Measurements from ENCODE around the gene NLK.
"Not testable (repeated sequence)": the region's sequence is repeated elsewhere in the genome, so short reads cannot be mapped to it uniquely, and the experiment has no call there.

The NLK gene

DNA sequence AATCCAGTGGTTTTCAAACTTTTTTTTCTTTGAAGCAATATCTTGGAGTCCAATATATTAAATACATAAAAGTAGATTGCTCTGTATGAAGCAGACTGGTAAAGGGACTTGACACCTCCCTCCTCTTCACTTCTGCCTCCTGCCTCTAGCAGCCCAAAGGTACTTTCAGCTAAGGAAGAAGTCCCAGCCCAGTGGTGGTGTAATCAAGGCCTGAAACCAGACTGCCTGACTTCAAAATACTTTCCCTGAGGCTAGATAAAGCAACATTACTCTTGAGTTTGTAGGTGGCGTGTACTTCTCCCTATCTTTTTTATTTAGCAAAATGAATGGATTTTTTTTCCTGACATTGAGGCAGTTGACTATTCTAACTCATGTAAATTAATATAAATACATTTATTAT is 154.2 kb downstream of the NLK start:
- no peak for DNase-seq (ENCODE audit: low read depth)

GRCh38 chr17:28199115-28199514 is 156.6 kb downstream of the NLK start:
- no peak for DNase-seq (ENCODE audit: low read depth)

- DNase-seq (ENCODE audit: low read depth): no peak
These were observed 157.3 kb downstream of the NLK start for GRCh38 chr17:28199728-28200127.

GRCh38 chr17:28201315-28201714 is 158.8 kb downstream of the NLK start:
- no peak for DNase-seq (ENCODE audit: low read depth)

- no peak for DNase-seq (ENCODE audit: low read depth)
These were observed 161.8 kb downstream of the NLK start for GRCh38 chr17:28204244-28204643.

DNA sequence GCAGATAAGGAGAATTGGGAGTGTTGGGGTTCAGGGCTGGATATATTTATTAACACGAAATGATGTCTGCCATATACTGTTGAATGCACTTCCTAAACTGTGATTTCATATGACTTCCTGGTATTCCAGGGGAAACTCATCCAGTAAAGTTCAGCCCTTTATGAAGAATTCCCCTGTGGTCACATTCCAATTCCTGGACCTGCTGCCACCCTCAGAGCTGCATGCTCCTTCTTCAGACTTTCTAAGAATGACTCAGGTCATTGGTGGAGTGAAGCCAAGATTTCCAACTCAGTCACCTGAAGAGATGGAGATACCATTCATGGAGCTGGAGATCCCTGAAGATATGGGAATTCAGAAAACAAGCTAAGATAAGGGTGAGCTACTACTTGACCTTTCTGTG is 162.3 kb downstream of the NLK start:
- DNase-seq (ENCODE audit: low read depth): no peak

DNA sequence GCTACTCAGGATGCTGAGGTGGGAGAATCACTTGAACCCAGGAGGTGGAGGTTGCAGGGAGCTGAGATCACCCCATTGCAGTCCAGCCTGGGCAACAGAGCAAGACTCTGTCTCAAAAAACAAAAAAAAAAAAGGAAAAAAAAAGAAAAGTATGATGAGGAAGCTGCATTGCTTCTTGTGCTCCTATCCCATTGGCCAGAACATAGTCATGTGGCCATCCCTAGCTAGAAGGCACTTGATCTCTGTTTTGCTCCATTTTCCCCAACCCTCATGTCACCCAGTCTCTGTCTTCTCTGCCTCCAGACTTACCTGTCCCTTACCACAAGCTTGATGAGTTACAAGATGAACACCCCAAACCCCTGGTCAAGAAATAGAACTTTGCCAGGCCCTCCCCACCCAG is 163.8 kb downstream of the NLK start:
- DNase-seq (ENCODE audit: low read depth): no peak

GRCh38 chr17:28211811-28212210 is 169.3 kb downstream of the NLK start:
- no peak for DNase-seq (ENCODE audit: low read depth)

DNA sequence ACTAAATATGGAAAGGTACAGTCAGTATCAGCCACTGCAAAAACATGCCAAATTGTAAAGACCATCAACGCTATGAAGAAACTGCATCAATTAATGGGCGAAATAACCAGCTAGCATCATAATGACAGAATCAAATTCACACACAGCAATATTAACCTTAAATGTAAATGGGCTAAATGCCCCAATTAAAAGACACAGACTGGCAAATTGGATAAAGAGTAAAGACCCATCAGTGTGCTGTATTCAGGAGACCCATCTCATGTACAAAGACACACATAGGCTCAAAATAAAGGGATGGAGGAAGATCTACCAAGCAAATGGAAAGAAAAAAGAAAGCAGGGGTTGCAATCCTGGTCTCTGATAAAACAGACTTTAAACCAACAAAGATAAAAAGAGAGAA is 171.1 kb downstream of the NLK start:
- not testable (repeated sequence) for DNase-seq (ENCODE audit: low read depth)

GRCh38 chr17:28216052-28216451 is 173.6 kb downstream of the NLK start:
- no peak for DNase-seq (ENCODE audit: low read depth)

GRCh38 chr17:28216528-28216927 is 174.1 kb downstream of the NLK start:
- DNase-seq (ENCODE audit: low read depth): no peak

DNA sequence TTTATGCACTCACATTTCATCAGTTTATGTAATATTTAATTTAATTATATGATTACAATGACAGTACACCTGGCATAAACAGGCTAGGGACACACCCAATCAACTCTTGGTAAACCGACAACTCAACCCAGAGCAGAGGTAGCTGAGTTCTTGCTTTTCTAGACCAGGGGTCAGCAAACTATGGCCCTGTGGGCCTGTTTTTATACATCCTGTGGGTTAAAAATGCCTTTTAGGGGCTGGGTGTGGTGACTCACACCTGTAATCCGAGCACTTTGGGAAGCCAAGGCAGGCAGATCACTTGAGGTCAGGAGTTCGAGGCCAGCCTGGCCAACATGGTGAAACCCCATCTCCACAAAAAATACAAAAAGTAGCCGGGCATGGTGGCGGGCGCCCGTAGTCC is 177.3 kb downstream of the NLK start:
- no peak for DNase-seq (ENCODE audit: low read depth)

DNA sequence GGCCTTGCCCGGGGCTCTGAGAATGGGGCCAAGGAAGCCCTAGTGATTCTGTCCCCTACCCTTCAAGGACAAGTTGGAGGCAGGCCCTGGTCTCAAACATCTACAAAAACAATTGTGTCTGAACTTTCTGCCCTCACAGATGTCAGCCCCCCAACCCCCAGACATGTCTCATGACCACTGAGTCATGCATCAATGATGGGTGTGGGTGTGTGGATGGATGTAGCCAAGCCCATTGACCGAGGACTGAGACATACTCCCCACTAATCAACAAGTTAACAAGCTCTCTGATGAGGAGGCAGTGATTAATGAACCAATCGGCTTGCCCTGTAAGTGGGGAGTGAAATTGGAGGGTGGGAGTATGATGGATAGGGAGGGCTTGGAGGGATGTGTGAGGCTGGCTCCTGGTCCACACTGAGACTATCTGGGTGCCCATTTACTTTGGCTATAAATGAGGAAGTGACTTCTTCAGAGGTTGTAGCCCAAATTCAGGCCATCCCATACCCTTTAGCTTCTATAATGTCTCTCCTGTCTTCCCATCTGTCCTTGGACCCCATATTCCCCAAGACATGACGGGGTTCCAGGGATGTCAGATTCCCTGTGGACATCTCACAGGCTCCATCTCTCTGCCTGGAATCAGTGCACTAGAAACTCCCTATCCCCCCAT is 179.4 kb downstream of the NLK start:
- DNase-seq (ENCODE audit: low read depth): no peak

- no peak for DNase-seq (ENCODE audit: low read depth)
These were observed 182.8 kb downstream of the NLK start for GRCh38 chr17:28225271-28225670.

DNA sequence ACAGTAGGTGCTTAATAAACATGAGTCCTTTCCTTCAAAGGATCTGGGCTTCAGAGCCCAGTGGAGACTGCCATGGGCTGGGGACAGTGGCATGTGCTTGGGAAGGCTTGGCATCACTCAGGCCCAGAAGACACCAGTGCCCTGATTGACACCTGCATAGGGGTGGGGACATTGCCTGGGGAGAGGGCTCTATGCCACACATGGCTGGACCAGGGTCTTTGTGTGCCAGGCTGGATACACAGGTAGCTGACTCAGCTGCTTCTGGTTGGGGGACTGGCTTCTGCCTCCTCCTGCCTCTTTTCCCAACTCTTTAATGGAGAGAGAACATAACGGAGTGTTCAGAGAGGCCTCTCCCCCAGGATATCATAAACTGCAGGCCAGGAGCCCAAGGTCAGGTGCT is 183.4 kb downstream of the NLK start:
- DNase-seq (ENCODE audit: low read depth): no peak

DNA sequence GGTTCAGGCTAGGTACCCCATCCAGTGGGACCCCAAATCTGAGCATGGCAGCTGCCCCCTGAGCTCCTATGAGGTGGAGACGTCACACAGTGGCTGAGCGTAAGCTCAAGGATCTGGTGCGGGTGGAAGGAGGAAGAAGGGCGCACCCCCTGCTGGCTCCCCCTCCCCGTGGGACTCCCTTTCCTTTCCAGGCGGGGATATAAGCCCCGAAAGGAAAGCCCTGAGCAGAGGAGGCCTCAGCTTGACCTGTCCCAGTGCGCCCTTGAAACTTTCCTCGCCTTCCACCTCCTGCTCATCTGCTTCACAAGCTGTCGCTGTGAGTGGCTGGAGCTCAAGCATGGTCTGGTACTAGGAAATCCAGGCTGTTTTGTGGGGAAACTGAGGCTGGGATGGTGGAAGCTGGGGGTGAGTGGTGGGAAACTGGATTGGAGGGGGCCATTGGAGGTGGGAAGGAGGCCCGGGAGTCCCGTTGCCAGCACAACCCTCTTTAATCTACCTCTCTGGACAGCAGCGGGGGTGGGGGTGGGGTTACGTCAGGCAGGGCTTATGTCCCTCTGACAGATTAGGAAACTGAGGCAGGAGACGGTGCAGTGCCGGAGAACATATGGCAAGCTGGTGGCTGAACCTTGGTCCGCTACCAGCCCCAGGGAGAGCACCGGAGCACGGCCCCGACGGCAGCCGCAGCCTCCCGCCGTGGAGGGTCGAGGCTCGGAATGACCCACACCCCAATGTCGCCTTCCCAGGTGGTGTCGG is 184.3 kb downstream of the NLK start:
- no peak for DNase-seq (ENCODE audit: low read depth)

DNA sequence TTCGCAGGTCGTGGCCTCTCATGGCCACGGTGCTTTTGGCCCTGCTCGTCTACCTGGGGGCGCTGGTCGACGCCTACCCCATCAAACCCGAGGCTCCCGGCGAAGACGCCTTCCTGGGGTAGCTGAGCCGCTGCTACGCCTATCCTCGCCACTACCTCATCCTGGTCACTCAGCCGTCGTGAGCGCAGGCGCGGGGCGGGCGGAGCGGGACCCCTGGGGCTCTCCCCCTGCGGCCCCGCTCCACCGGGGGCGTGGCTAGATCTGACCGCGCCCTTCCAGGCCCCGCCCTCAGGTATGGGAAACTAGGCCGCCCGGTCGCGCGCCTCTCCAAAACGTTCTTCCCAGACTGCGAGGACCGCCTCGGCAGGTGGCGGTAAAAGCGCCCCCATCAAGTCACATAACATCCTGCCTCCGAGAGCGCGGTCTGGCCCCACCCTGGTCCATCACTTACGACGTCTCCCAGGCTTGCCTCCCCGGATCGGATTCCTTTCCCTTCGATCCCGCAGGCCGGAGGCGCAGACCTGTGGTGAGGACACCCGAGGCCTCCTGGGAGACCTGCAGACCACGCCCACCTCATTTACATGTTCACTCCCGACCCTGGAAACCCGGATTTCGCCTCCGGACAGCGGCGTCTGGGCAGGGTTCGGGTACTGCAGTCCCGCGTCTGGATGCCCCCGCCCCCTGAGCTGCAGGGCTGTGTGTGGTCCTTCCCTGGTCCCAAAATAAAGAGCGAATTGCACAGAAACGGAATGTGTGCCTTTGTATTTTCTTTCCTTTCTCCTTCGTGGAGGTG is 185.0 kb downstream of the NLK start:
- no peak for DNase-seq (ENCODE audit: low read depth)

GRCh38 chr17:28228109-28228840 is 185.8 kb downstream of the NLK start:
- DNase-seq (ENCODE audit: low read depth): no peak

DNA sequence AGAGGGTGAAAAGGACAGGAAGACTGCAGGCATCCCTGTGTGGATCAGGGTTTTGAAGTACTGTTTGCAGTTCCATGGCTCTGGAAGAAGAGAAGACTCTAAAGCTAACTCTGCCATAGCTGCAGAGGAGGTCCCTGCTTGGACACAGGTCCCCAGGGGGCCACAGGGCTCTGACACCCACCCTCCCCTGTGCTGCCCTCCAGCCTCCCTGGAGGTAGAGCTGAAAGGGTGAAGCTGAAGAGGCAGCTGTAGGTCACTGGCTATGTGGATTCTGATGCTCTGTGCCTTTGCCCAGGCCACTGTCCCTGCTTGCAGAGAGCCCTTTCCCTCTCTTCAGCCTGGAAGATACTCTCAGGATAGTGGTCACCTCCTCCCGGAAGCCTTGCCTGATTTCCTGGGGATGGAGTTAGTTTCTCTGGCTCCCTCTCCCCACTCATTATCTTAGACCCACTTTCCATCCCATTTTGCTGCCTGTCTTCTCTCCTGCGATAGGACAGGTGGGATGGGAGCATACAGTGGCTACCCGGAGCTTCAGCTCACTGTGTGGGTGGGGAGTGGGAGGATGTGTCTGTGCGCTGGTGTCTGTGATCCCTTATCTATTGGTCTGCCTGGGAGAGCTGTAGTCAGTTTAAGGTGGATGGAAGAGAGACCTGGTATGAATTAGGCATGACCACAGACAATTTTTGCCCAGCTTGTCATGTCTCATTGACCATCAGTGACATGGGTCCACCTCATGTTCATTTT is 186.7 kb downstream of the NLK start:
- no peak for DNase-seq (ENCODE audit: low read depth)

DNA sequence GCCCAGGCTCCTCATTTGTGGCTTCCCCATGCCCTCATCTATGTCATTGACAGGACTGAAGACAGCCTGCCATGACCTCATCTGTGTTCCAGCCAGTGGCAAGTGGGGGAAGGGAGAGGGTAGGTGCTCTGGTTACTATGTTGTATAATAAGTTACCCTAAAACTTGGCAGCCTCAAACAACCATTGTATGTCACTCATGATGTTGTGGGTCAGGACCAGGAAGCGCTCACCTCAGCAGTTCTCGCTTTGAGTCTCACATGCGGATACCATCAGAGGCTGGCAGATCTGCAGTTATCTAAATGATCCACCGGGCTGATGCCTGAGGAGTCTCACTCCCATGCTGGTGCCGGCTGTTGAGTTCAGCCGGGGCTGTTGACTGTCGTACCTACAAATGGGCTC is 187.5 kb downstream of the NLK start:
- DNase-seq (ENCODE audit: low read depth): no peak

DNA sequence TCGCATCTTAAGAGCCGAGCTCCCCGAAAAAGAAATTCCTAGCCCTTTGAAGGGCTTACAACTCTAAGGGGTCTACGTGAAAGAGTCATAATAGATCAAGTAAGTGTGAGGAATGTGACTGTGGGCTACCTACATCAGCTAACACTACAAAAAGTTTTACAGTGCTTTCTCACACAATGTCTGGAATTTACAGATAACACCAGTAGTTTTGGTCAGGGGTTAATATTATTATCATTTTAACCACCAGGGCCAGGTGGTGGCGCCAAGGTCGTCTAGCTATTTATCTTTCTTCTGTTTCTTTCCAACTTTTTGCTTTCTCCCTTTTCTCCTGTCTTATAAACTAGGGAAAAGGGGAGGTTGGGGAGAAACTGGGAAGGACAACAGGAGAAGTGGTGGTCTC is 188.1 kb downstream of the NLK start:
- DNase-seq (ENCODE audit: low read depth): not testable (repeated sequence)

GRCh38 chr17:28231624-28232023 is 189.1 kb downstream of the NLK start:
- not testable (repeated sequence) for DNase-seq (ENCODE audit: low read depth)

Measured in stimulated activated CD4-positive, alpha-beta T cell treated with anti-CD3 and anti-CD28 coated beads, Interleukin-2, amount 100 ng/mL, for 4 hours (primary cell).